ENCODE data around the gene OR6K3. TPM values are rescaled to one million over a fixed set of nuclear protein-coding genes. Genes with fewer than 3 reads are reported as not detected.

Gene OR6K3
- total RNA-seq, 1 donor from 2014 or later, result not detected

Other genes with a start within 250 kb of the OR6K3 start
- not detected for gene OR10R2, start 248.5 kb downstream of the OR6K3 start, total RNA-seq
- not detected for gene OR6Y1, start 166.3 kb downstream of the OR6K3 start, total RNA-seq
- not detected for gene OR6P1, start 150.1 kb downstream of the OR6K3 start, total RNA-seq
- gene OR10X1, start 140.8 kb downstream of the OR6K3 start, total RNA-seq, result not detected
- not detected for gene OR10Z1, start 115.5 kb downstream of the OR6K3 start, total RNA-seq
- gene SPTA1, start 34.0 kb downstream of the OR6K3 start, total RNA-seq, result 1.2 TPM
- not detected for gene OR6K2, start 20.1 kb downstream of the OR6K3 start, total RNA-seq
- gene OR6K6, start 34.0 kb upstream of the OR6K3 start, total RNA-seq, result not detected
- gene OR6N1, start 51.5 kb upstream of the OR6K3 start, total RNA-seq, result not detected
- not detected for gene OR6N2, start 60.5 kb upstream of the OR6K3 start, total RNA-seq
- 2.0 TPM for gene MNDA, start 110.6 kb upstream of the OR6K3 start, total RNA-seq
- 0.25 TPM for gene PYHIN1, start 210.8 kb upstream of the OR6K3 start, total RNA-seq

Data from temporal lobe (tissue), 1 donor.